HG02943 (cell line): ENCODE data around the gene XRCC4.

ENCODE experiments used
- ATAC-seq: cut with Tn5 transposase; IDR thresholded peaks from one replicate; pipeline ENCODE4 v1.9.1; 2021; ENCODE audit warnings: mild to moderate bottlenecking, low read depth, moderate library complexity; ENCODE audit not compliant: unreplicated experiment

XRCC4 gene

DNA sequence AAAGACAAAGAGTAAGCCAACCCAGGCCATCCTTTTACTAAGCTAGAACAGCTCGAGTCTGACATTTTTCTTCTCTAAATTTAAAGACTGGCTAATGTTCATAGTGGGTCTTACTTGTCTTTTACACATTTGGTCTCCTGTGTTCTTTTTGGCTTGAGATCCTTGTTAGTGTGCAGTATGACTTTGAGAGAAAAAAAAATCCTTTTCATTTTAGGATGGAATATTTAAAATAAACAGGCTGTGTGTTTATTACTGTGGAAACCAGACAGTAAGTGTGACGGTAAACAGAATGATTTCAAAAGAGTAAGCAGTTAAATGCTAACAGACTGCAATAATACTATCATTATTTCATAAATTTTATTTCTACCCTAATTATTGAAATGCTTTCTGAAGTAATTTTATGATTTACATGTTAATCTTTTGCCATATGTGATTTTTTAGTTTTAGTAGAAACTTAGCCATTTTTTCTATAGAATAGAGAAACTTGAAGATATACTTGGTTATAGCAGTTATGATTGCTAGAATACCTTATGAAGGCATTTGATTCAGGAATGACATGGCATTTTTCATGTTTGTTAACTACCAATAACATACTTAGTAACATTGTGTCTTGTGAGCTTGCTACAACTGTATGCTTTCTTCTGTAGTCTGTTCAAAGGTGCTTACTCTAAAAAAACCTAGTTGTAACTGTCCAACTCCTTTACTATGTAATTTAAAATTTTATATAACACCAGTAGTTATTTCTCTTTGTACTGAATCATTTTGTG, 92.4 kb downstream of the XRCC4 start:
- no peak for ATAC-seq

DNA sequence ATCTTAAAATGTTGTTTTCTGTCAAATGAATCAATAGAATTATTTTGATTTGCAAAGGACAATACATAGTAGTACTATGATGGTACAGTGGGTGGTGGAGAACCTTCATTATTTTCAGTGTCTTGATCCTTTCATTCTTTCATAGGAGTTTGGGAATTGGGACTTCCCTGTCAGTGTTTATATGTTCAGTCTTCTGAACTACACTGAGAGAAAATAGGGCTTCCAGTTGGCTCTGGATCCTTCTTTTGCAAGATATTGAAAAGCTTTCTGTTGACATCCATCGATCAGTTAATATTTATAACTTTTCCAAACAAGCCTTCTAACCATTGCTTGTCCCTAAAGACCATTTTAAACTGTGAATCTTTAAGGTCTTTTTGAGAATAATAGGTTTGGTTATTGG, 94.7 kb downstream of the XRCC4 start:
- no peak for ATAC-seq

DNA sequence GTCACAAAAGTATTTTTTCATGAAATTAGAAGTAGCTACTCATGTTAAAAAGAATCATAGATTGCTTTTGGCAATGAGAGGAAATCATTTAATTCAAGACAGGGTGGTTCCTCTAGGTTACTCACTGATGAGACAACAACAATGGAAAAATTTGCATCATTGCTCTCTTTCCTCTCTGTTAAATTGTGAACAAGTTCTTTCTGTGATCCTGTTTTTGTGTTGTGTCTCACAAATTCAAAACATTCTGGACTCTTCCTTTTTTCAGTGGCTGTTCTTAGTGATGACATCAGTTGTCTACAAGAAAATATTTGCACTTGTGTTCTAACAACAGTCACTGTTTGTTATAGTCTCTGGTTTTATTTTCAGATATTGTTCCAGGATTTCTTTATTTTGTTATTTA, 95.3 kb downstream of the XRCC4 start:
- ATAC-seq: no peak

DNA sequence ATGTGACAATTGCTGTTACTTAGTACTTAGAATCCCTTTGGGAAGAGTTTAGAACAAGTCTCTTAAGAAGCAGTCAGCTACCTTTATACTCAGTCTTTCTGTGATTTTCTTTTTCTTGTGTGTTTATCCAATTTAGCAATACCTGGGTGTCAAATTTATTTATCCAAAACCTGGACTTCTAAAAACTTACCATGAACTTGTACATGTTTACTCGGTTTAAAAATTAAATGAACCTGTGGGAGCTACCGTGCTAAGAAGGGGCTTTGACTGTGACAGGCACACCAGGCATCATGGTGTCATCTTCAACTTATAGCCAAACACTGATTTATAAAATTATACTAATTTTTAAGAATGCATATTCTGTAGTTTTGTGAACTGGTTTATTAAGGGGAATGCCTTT, 96.5 kb downstream of the XRCC4 start:
- ATAC-seq: no peak

DNA sequence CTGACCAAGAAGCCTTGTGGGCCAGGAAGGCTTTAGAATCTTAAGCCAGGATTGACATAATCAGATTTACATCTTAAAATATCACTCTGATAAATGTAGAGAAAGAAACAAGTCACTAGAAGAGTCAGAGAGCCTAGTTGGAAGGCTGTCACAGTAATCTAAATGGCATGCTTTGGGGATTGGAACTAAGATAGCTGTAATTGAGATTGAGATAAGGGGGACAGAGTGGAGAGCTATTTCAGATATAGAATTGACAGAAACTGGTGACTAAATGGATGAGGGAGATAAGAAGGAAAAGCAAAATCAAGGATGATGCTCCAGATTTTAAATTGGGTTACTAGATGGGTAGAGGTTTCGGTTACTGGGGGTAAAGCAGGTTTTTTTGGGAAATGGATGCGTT, 100.5 kb downstream of the XRCC4 start:
- ATAC-seq: no peak

DNA sequence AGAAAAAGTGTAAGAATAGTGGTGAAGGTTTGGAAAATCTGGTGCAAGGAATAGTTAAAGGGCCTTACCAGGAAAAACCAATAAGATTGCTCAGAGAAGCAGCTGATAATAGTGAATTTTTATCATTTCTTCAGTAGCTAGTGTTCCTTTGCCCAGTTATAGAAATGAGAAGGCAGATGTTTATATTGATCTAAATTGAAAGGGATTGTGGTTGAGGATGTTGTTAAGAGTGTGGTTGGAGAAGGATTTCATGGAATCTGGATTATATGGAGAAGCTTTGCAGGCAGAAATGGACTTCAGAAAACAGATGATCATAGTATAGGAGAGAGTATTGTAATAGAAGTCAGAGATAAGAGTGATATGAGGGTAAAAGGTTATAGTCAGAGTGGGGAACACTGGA, 102.6 kb downstream of the XRCC4 start:
- no peak for ATAC-seq

DNA sequence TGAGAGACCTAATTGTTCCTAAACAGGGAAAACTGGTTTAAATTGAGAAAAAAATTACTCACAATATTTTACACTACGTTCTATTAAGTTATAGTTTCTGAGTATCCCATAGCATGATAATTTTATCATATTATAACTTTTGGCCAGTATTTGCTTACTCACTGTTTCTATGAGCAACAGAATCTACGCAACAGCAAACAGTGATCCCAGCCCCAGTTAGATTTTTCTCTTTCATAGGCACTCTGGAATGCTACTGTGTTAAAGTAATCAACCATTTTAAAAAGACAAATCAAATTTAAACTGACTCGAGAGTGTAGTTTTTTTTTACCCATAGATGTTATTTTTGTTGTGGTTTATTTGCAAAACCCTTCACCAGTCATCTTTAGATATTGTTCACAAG, 107.2 kb downstream of the XRCC4 start:
- ATAC-seq: no peak

DNA sequence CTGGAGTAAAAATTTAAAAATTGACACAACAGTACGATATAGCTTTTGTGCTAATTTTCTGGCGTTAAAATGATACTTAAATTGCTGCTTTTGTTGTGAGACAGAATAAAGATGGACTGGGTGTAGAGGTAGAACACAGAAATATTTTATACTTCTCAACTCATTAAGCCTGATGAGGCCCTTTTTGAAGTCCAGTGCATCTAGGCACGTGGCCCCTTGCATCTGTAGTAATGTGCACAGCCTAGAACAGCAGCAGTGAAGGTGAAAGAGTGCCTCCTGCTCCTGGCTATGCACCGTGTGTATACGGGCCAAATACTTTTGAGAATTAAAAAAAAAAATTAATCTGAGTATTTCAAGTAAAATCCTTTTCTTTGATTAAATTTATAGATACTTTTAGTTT, 115.6 kb downstream of the XRCC4 start:
- no peak for ATAC-seq

DNA sequence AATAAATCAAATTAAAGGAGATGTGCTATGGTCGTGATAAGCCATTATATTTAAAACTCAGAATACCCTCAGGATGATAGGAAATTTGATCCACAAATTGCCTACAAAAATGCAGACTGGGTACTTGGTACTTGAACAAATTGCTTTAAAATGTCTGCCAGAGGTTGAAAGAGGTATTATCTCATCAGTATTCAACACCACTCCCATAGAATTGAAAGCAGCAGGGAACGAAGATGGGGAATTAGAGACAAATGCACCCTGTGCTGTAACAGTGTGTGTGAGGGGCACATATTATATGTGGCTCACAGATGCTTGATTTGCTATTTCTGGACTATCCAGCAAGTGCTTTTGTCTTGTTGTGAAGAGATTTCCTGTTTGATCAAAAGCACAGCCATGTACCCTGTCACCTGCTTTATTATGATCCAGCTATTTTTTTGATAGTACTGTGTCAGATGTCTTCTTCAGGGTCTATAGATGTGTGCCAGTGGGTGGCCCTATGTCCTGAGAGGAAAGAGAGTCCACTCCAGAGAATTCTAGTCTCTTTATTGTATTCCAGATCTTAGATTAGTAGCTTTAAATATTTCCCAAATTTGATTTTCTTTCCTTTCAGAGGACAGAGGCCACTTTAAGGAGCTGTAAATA, 120.1 kb downstream of the XRCC4 start:
- ATAC-seq: no peak

DNA sequence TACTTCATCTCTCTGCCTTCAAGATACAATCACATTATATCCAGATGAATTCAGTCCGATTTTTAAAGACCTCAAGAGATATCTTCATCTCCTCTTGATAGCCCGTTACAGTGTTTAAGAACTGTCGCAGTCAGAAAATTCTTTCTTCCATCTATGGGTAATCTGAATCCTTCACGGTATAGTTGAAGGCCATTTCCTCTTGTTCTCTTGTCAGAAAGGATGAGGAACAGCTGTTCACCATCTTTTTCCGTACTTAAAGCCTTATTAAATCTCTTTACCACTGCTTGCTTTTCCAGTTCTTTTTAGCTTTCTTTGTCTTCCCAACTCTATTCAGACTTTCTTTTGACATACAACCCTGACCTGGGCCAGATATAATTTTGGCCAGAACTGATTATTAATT, 121.8 kb downstream of the XRCC4 start:
- no peak for ATAC-seq

DNA sequence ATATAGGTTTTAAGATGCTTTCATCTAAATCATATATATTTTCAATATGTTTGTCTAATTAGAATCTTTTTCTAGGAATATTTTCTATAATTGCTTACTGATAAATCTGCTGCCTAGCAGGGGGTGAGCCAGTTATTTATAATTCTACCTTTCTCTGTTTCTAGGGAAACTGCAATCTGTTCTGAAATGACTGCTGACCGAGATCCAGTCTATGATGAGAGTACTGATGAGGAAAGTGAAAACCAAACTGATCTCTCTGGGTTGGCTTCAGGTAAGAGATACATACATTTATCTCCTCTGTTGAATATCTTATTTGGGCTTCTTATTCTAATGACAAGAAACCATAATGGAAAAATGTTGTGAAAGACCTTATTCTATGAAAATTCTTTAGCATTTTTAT, 127.3 kb downstream of the XRCC4 start:
- no peak for ATAC-seq

DNA sequence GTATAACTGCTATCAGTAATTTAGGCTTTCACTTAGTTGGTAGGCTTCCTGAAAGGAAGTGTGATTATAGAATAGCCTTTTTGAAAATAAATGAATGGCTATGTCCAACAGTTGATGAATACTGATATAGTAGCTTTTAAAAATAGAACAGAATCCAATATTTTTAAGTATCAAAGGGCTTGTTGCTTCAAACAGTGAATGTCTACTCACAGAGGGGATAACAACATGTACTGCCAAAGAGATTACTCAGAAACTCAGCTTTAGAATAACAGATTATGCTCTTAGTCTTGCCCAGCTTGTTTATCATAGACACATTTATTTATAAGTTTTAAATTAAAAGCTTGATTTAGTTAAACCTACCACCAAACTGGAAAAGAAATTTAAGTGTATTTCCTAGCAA, 132.6 kb downstream of the XRCC4 start:
- ATAC-seq: no peak

DNA sequence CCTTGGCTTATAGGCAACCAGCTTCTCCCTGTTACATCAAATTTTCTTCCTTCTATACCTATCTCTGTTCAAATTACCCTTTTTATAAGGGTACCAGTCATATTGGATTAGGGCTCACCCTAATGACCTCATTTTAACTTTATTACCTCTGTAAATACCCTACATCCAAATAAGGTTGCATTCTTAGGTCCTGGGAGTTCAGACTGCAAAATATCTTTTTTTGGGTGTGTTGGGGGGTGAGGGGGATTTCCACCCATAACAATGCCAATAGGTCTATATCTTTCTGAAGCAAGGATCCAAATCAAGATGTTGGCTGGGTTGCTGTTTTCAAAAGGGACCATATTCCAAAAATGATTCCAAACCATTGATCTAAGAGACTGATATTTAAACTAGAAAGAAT, 141.7 kb downstream of the XRCC4 start:
- no peak for ATAC-seq

DNA sequence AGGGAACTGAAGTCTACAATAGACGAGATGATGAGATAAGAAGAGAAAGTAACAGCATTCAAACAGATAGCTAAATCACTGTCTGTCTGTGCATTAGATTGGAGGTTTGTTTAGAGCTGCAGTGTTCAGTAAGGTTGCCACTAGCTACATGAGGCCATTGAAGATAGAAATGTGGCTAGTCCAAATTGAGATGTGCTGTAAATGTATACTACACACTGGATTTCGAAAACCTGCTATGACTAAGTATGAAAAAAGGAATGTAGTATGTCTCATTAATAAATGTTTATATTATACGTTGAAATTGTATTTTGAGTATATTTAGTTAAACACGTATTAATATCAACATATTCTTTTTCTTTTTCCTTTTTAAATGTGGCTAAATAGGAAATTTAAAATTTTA, 142.1 kb downstream of the XRCC4 start:
- ATAC-seq: no peak

DNA sequence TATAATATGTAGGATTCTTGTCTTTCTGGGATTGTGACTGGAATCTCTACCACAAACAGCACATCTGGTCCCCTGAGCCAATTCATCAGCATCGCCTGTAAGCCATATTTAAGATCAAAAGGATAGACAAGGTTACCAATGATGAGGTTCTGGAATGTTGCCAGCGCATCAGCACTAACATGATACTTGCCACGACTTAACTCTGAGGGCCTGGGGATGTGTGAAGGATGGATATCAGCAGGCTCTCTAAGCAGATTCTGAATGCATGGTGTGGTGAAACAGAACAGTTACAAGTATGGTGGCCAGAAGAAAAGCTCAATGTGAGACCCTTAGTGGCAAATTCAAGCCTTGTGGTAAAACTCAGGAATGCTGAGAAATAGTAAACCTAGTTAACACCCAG, 143.0 kb downstream of the XRCC4 start:
- no peak for ATAC-seq

DNA sequence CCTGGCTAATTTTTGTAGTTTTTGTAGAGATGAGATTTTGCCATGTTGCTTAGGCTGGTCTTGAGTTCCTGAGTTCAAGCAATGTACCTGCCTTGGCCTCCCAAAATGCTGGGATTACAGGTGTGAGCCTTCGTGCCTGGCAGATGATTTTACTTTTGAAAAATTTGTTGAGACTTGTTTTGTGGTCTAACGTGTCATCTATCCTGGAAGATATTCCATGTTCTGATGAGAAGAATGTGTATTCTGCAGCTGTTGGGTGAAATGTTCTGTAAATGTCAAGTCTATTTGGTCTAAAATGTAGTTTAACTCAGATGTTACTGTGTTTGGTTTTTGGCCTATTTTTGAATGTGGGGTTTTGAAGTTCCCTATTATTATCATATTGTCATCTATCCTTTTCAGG, 145.6 kb downstream of the XRCC4 start:
- ATAC-seq: no peak

DNA sequence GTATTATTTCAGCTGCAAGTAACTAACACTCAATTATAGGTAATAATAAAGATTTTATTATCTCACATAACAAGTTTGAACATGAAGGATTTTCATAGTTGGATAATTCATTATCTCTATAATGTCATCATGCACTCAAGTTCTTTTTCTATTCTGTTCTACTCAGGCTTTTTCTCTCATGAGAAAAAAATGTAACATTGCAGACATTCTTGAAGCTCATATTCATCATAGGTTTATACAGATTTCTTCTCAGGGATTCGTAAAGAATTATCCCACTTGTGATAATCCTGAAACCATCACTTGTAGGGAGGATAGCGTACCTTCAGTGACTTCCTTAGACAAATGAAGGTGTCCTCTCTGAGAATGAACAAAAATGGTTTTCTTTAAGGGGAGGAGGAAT, 150.3 kb downstream of the XRCC4 start:
- no peak for ATAC-seq

DNA sequence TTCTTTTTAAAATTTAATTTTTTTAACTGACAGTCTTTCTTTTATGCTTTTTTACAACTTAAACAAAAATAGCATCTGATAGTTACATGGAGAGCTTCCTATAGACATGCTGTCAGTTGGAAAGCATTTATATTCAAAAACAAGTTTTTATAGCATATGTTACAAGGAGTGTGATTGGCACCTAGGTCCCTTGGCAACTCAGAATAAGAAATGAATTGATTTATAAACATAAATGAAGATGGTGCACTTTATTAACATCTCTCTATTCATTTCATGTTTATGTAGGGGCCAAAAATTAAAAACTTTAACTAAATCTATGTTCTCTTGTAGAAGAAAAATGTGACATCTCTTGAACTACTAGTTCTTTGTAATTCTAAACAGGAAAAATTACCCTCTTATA, 153.2 kb downstream of the XRCC4 start:
- ATAC-seq: no peak

DNA sequence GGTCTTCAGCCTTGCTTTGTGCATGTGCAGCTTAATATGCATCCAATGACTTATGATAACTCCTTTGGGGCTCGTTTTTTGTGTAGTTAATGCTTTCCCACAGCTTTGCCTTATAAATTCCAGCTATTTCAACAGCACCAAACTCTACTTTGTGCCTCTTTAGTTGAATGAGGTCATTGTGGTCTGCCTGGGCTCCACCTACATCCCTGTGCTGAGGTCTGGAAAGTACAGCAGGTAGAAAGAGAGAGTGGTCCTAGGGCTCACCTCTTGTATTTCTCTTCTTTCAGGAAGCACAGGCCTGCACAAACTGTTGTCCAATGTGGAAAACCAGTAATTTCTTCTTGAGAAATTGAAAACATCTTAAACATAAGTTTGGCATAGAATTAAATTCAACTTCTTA, 167.2 kb downstream of the XRCC4 start:
- no peak for ATAC-seq

DNA sequence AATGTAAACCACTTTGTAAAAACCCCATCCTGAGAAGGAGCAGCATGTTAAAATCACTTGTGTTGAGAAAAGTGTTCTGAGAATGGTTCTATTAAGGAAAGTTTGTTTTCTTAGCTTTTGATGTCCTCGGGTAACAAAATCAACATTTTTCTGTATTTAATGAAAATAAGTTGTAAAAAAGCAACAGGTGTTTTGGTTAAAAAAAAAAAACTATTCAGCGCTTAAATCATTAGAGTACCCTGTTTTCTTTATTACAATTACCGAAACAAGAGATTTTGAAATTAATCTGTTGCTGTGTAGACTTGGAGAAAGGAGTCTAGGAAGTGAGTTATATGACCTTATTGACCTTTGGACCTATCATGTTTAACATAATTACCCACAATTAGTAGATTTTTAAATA, 167.7 kb downstream of the XRCC4 start:
- ATAC-seq: no peak

DNA sequence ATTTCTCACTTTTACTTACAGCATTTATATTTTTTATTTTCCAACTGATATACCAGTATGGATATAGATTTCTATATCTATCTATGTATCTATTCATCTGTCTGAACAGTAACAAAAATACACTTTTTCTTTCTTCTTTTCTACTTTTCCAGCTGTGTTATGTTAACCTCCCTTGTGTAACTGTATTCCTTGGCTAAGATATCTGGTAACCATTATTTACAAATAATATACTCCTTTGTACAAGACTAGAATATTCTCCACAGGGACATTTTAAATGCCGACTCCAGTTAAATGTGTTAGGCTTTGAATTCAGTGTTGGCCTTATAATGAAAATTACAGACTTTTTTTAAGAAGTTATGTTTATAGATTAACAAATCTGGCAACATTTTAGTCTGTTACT, 168.7 kb downstream of the XRCC4 start:
- ATAC-seq: no peak

DNA sequence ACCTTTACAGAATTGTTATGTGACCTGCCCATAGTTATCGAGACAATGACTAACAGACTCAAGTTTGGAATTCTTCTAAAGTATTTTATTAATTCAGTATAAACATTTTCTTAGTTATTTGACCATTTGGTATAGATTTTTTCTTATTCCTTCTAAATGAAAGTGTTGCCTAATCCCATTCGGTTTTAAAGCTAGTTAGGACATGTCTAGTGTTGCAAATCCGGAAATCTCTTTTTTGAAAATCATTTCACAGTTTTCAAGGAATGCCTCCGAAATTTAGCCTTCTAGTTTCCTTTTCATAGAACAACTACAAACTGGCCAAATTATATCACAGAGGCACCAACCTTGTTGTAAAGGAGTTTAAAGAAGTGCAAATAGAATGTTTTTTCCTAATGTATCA, 171.8 kb downstream of the XRCC4 start:
- ATAC-seq: no peak

DNA sequence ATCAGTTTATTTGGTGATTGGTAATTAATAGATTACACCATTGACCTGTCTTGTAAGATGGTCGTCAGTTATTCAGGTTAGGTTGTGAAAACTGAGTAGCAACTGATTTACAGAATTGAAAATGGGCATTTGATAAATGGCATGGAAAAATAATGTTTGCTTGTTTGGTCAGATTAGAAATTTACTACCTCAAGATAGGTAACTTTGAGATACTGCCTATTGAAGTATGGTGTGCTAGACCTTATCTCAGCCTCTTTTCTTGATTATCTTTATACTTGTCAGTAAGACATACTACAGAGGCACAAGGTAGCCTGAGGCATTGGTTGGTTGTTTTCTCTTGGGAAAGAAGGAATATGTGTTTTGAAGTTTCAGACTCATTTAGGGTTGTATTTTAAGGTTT, 174.5 kb downstream of the XRCC4 start:
- ATAC-seq: no peak
